Measurements from ENCODE around the gene PRXL2C.

GRCh38 chr9:96620832-96621269, 34.3 kb downstream of the PRXL2C start:
- TF ChIP-seq CTCF (IDR thresholded peaks at IDR 0.05) (no peak), EZH2 (IDR thresholded peaks at IDR 0.05; ENCODE audit: borderline replicate concordance, insufficient read depth, low read depth, low read length, poor library complexity, severe bottlenecking) (no peak)

All from B cell (primary cell).